Stimulated activated CD4-positive, alpha-beta T cell treated with anti-CD3 and anti-CD28 coated beads, Interleukin-4, amount 100 ng/mL, for 1 hour (primary cell): Measurements from ENCODE around the gene LDLRAD3.
"Not testable (repeated sequence)": the region's sequence is repeated elsewhere in the genome, so short reads cannot be mapped to it uniquely, and the experiment has no call there.

ENCODE experiments used
- DNase-seq: peaks from one replicate; pipeline ENCODE4 v3.0.0-alpha.2; 2020

LDLRAD3 gene

DNA sequence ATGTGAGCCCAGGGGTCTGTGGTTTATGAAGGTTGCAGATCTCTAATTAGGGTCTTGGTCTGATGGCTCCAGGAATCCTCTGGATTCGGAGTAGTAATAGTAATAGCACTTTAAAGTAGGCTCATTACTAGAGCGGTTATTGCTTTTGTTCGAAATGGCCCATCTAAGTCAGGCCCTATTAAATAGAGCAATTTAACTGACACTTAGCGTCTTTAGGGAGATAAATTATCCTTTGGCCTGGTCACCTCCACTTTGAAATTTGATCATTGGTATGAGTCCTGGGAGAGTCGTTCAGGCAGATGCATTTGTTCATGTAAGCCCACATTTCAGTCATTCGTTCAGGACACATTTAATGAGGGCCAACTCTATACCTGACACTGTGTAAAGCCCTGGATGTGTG, 54.8 kb downstream of the LDLRAD3 start:
- DNase-seq = no peak

DNA sequence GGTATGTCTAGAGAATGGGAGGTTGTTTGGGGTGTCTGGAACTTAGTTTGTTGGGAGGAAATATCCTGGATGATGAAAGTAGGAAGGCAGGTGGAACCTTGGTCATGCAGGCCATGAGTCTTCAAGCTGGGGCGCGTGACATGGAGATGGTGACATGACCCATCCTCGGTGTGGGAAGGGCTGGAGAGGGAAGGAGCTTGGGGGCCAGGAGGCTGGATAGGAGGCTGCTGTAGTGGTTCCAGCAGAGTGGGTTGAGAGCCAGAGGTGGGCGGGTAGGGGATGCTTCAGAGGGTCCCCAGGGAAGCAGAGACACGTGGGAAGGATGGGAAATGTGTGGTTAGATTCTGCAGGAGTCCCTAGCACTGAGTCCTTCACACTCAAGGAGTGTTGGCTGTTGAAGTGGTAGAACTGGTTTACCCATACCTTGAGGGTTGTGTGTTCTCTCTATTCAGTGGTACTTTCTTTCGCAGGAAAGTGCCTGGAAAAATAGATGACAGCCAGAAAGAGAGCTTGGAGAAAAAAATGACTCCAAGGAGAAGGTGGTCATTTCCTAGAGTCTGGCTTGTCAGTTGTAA, 56.8 kb downstream of the LDLRAD3 start:
- DNase-seq = no peak

DNA sequence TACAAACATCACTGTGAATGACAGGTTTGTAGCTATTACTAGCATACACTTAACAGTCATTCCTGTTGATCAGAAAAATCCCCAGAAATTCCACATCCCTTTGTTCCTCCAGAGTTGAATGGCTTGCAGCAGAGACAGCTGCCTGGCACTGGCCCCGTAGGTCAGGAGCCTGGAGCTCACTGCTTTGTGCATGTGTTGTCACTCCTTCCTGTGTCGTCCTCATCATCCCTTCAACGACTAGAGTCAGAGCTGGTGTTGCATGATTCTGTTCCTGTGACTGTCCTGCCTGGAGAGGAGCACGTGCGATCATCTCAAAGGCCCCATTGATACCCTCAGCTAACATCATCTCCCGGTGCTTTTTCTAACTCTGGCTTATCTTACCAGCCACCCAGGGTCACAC, 58.3 kb downstream of the LDLRAD3 start:
- DNase-seq = no peak

DNA sequence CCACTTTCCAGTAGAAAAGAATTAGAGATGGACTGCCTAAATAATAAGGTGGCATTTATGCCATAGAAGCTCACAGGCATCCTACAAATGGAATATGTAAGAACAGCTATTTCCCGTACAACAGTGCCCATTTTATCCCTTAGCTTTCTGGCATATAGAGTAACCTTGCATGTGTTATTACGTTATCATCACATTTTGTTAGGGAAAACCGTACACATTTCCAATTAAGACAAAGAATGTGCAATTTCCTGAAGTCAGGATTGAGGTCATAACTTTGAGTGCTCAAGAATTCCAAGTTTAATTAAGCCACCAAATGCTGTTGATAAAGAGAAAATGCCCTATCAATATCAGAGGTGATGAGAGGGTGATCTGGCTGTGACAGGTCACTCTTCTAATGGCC, 58.9 kb downstream of the LDLRAD3 start:
- no peak for DNase-seq

DNA sequence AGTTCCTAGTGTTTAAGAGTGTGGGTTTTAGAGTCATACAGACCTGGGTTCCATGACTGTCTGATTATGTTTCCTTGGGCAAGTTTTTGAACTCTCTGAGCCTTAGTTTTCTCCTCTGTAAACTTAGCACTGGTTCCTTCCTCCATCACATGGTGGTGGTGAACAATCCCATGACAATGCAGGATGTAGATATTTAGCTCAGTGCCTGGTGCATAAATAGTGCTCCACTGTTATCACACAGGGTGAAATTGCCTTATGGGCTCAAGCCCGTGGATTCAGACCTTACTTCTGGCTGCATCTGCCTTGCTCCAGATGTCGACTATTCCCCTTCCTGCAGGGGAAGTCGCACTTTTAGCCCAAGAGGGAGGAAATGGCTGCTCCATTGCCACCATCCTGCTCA, 62.7 kb downstream of the LDLRAD3 start:
- no peak for DNase-seq

DNA sequence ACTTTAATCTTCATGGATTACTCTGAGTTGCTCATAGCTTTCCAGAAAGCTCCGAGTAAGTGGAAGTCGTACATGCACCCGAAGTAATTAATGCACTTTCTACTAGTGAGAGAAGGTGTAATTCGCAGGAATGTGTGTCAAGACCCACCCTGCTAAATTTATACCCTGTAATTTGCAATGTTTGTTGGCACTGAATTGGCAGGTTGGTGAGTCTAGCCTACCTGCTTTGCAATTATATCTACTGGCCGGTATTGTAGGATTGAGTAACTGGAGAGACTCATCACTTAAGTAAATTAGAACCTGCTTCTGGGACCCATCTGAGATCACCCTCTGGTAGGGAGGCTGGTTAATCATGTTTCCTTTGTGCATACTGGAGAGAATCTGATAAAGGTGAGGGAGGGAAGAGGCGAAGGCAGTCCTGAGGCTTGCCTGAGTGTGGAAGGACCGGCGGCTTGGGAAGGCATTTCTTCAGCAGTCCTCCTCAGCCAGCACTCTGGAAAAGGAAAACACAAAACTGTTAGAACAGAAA, 63.3 kb downstream of the LDLRAD3 start:
- DNase-seq = no peak

DNA sequence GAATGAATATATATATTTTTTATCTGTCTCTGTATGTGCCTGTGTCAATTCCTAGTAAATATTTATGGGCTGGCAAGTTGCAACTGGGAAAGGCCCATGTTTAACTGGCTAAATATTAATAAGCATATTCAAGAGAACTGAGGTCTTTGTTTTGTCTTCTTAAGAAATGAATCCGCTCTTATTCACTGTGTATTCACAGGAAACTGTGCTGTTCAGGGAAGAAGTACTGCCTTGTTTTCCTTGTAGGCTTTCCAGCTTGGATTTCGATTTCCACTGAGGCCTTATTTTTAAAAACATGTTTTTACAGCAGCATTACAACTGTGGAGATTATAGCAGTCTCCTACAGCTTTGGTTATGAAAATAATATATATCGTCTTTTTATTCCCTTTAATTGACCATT, 64.7 kb downstream of the LDLRAD3 start:
- DNase-seq = no peak

DNA sequence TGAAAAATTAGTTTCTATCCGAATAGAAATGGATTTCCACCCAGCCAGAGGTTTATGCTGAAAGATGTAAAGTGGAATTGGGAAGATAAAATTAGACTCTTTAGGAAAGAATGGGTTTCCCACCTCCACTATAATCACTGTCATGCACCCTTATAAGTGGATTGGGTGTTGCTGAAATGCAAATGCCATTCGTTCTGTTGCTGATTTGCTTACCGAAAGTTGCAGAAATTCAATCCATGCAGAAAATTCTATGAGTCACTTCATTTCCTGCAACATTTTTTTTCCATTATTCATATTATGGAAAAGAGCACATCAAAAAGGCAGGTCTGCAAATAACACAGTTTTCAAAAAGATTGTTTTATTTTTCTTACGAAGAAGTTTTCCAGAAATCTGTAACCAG, 65.6 kb downstream of the LDLRAD3 start:
- DNase-seq = no peak

DNA sequence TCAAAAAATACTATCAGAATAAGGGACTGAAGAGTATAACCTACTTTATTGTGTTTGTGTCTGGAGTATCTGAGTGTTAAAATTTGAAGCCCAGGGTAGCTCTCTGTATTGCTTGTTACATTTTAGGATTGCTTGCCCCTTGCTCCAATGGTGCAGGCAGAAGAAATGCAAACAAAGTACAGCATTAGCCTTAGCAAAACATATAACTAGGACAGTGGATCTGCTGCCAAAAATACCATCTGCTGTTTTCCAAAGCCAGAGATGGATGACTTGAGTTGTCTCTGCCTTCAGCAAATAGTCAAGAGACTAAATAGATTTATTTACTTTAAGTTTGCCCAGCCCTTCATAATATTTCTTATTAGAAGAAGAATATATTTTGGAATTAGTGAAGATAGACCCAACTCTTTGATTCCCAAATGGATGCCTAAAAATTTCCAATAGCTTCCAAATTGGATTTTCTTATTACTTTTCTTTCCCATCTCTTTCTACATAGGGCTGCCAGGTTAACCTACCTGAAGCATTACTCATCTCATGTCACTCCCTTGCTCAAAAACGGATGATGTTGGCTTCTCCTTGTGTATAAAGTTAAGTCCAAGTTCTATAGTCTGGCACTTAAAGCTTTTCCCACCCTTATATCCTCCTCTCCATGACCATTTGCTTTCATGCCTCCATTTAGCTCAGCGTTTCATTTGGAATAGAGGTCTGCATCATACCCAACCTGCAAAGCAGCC, 66.3 kb downstream of the LDLRAD3 start:
- no peak for DNase-seq

DNA sequence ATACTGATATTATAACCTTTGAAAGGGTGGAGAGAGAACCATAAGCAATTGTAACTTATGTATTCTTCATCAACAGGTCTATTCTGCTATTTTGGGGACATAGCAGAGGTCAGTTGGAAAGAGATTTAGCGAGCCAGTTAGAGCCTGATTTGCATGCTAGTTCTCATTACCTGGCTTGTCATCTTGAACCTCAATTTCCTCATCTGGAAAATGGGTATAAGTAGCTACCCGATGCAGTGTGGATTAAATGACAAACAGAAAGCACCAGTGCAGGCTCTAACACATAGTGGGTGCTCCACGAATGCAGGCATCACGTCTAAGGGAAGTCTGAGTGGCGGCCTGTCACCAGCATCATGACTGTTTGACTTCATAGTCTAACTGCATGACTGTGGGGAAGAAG, 67.7 kb downstream of the LDLRAD3 start:
- DNase-seq = no peak

DNA sequence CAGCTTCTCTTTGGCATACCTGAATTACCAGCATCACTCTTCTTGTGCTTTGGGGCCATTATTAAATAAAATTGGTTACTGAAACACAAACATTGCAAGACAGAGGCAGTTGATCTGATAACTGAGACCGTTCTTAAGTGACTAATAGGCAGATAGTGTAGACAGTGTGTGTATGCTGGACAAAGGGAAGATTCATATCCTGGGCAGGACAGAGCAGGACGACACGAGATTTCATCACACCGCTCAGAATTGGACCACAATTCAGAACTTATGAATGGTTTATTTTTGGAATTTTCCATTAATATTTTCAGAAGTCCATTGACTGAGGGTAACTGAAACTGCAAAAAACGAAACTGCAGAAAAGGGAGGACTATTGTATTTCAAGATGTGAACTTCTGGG, 68.6 kb downstream of the LDLRAD3 start:
- DNase-seq = no peak

DNA sequence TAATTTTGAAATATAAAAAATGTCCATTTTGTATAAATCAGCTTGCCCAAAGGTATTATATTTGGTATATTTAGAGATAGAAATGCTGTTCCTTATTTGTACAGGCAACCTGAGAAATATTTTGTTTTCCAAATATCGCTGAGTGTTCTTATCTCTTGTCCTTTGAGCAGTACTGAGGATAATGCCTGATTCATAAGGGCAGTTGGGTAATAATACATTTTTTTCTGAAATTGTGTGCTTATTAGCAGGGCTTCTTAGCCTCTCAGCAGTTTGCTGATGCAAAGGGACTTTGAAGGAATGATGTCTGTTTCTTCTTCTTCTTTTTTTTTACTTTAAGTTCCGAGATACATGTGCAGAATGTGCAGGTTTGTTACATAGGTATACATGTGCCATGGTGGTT, 69.1 kb downstream of the LDLRAD3 start:
- no peak for DNase-seq

DNA sequence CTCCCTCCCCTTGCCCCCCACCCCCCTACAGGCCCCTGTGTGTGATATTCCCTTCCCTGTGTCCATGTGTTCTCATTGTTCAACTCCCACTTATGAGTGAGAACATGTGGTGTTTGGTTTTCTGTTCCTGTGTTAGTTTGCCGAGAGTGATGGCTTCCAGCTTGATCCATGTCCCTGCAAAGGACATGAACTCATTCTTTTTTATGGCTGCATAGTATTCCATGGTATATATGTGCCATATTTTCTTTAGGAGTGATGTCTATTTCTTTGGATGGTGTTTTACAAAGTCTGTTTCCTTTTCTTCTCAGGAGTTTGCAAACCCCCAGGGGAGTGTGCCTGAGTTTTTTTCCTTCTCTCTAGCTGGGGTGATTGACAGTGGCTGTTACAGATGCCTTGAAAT, 69.6 kb downstream of the LDLRAD3 start:
- not testable (repeated sequence) for DNase-seq

DNA sequence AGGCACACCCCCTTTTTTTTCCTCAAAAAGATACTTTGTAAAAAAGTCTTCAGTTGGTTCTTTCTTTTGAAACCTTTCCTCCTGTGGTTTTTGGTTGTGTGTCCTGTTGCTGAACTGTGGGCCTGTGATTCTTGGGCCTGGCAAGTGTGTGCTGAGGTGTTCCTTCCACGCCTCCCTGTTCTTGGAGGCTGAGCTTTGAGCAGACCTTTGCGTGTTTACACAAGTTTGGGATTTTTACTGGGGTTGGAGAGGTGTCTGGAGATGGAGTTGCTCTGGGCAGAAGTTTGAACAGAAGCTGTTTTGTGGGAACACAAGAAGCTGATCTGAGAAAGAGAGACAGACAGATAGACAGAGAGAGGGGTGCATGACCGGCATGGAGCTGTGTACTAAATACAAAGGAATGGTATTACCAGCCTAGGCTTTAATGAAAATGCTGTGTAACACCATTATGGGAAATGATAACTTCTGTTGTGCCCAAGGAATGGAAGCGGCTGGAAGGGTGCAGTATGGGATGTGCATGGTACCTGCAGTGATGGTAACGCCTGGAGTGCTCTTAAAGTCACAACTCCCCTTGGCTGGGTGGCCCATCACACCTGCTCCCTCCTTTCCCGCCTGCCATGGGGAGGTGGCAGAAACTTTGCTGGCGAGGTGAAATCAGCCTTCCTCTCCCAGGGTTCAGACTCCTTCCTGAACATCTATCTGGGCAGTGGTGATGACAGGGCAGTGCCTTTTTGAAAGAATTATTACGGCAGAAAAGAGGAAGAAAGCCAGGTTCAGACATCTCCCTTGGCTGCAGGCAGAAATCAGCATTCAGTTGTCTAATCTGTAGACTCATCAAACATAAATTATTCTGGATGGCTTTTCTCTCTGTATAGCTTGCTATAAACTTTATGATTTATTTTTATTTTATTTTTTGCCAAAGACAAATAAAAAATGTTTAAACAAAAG, 70.4 kb downstream of the LDLRAD3 start:
- no peak for DNase-seq

DNA sequence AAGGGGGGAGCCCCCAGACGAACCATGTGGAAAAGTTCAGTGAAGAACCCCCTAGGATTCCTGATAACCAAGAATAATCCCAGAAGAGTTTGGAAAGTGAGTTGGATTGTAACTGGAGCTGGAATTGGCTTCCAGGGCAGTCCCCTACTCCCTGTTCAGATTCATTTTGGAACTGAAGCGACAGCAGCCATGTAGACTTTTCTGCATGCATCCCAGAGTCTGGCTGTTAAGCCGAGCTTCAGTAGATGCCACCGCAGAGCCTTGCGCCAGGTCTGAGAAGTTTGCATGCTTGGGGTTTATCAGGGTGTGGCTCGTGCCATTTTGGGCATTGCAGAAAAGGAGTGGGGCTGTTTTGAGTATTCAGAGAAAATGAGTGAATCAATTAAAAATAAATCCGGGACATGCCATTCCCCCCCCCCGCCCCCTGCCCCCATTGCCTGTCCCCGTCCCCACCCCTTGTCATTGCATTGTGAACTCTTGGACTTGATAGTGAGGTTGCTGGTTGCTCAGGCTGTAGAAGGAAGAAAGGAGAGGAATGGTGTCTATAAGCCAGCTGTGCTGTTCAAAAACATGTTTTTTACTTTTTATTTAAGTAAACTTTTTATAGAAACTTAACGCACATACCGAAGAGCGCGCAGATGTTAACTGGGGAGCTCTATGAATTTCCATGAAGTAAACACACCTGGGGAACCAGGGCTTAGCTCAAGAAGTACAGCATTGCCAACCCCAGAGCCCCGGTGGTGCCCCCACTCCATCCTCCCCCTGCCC, 71.2 kb downstream of the LDLRAD3 start:
- DNase-seq = no peak

DNA sequence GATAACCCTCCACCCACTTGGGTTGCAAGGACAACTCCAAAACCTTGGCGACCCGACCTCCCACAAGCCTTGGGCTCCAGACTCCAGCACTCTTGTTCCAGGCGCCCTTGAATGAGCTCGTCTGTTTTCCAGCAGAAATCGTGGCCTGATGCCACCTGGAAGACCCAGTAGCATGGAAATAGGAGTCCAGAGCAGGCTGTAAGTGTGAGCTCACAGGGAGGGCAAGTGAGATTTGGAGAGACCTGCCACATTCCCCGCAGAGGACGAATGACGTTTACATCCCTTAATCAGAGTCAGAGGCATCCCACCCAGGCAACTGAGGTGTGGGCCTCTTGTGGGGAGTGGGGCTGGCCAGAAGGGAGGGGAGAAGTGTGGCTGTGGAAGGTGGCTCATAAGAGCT, 71.9 kb downstream of the LDLRAD3 start:
- DNase-seq = no peak

DNA sequence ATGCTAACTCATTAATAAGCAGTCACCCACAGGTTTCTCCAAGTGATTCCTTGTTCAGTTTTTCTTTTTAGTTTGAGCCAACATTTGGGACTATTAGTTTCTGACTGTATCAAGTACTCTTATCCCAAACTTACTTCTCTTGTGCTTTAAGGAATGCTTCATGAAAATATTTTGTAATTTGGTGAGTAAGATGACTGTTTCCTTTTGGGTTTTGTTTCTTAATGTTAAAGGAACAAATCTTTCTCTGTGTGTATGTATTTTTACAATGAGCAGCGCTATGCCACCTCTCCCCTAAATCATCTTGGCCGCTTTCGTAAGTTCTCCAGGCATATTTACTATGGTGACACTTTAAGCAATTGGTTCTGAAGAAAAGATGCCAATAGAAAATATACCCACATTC, 72.4 kb downstream of the LDLRAD3 start:
- DNase-seq = no peak

DNA sequence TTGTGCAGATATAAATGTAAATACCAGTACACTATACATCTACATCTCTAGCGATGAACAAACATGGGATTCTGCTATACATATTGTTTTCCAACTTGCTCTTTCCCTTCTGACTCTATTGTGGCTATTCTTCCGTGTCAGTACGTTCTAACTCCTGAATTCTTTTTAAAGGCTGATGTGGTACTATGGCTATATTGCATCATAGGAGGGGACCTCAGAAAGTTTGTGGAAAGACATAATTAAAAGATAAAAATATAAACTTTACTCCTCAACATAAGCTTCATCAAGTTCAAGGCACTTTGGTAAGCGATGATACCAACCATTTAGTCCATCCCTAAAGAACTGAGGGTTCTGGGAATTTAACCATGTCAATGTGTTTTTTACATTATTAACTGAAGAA, 72.8 kb downstream of the LDLRAD3 start:
- DNase-seq = no peak

DNA sequence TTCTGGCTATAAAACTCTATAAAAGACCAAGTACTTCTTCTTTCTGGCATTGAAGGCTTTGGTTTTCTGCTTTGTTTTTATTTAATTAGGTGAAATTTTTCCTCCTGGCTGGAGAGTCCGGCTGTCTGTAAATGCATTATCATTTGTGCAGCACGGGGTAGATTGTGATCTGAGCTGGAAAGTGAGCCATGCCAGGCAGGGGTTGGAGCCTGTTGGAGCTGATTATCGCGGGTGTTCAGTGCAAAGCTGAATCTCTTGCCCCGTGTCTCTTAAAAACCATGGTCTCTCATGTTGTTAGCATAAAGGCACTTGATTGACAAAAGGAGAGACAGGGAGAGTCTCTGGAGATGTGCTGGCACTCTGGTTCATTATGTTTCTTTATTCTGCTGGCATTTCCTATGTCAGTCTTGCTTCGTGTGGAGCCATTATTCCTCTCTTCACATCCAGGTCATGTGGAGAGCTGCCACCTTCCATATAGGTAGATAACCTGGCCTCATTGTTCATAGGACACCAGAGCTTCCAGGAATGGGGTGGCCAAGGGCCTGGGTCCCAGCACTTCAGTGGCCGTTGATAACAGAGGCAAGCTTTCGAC, 75.2 kb downstream of the LDLRAD3 start:
- no peak for DNase-seq

DNA sequence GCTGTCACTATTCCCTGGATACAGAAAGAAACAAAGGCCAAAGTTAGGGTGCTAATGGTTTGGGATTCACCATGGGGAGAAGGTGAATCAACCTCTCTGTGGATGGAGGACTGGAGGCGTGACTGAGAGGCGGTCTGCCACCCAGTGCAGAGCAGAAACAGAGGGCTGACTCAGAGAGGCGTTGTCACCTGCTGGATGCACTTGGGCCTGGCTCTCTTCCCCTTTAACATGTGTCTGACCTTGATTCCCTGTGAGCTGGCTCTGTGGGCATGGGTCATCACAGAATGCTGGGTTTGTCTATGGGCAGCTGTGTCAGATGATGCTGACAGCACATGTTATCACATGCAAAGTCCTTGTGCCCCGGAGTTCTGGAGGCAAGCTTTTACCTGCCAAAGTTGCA, 75.9 kb downstream of the LDLRAD3 start:
- DNase-seq = no peak

DNA sequence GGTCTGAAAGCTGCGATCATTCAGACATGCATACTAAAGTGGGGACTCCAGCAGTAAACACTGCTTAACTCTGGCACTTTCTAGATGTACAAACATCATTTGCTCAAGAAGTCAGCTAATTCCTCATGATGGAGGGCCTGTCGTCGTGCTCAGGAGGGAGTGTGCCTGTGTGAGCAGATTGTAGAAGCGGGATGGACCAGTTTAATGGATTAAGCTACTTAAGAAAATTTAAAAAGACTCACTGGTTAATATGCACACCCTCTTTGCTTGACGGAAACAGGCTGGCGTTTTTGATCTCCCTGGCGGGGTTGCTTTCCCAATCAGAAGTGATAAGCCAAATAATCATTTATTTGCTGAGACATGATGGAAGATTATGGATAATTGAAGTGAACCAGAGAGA, 79.0 kb downstream of the LDLRAD3 start:
- no peak for DNase-seq

DNA sequence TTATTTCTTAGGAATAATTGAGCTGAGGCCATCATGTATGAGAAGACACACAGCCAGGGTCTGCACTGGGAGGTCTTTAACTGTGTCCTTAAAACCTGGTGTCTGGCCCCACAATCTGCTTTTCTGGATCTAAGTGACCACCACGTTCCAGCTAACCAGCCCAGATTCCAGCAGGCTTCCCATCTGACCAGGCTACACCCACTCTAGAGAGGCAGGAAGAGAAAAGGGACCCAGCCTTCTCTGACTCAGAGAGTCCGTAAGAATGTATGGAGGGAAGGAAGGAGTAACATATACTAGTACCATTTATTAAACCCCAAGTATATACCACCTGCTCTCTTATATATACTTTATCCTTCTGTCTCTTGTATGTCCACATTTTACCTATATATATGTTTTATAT, 80.1 kb downstream of the LDLRAD3 start:
- no peak for DNase-seq

DNA sequence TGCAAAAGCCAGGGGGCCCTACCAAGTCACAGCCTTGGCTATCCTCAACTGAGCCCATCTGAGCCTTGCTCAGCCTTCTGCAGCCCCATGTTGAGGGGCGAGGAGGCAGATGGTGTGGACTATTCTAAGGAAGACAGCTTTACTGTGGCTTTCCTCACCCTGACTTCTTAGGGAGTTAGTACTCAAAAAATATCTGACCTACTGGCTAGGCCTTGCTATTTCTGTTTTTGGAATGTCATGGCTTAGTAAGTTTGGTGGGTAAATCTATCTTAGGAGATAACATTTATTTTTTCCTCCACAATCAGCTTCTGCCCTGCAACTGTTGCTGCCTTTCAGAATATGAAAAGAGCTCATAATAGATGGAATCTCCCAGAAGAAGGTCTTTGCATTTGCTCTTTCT, 80.9 kb downstream of the LDLRAD3 start:
- no peak for DNase-seq
